ENCODE measurements around the gene CYGB. TPM values are rescaled to one million over a fixed set of nuclear protein-coding genes. Genes with fewer than 3 reads are reported as not detected.

CYGB gene
- total and polyA plus RNA-seq, 10 of the 15 experiments (the other 5 are each of a cell fraction or from before 2014, with no cell fraction given) = 0.34 TPM; not detected in 9

DNA sequence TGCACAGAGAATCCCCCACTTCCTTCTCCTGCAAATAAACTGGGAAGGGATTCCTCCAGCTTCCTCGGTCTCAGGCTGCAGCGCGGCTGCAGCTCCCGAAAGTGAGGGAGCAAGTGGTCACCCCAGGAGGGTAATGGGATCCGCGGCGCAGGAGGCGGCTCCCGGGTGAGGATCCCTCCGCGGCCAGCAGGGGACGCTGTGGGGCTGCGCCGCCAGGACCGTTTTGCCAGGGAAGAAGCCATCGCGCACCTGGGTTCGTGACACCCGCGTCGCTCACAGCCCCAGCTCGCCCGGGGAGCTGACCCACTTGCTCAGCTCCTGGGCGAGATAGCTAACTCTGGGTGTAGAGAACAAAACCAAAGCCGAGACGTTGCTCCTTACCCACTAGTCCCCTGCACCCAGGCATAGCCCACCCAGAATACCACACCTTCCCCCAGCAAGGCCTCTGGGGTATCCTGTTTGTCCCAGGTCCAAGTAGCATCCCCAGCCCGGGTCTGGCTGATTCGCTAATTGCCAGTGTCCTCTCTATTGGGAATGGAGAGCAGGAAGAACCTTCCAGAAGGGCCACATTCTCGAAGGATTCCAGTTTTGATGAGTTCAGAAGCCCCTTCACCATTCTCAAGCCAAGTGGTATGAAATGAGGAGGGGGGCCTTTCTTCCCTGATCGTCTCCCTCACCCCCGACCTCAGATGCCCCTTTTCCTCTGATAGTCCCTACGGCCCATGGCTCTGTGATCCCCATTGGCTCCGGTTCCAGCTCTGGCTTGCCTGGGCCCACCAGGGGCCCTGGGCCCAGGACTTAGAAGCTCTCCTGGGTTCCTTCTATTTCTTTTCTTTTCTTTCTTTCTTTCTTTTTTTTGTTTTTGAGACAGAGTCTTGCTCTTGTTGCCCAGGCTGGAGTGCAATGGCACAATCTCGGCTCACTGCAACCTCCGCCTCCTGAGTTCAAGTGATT, 14.1 kb downstream of the CYGB start:
- DNase-seq (ENCODE audit: low read depth, low spot score) (no peak), FAIRE-seq (peak; percentile 87), ATAC-seq (peak; percentile 75)
- ChIA-PET SMC1A (ENCODE audit: uncharacterized antibody, unreplicated experiment) (interaction anchor here (0.7 to 4.3 kb wide), 11 partner anchors 9 to 158 kb away, joined by 3 to 18 read pairs (median 4); no protein-coding TSS in a partner anchor), CTCF (interaction anchor here (0.5 to 5.9 kb wide), 26 partner anchors 9 to 202 kb away, joined by 3 to 81 read pairs (median 4); partner anchors contain the start of gene ST6GALNAC2), RAD21 (ENCODE audit: unreplicated experiment) (interaction anchor here (1.0 to 2.5 kb wide), 5 partner anchors 23 to 158 kb away, joined by 5 to 23 read pairs (median 13); no protein-coding TSS in a partner anchor), POLR2A (interaction anchor here (0.6 kb wide), 1 partner anchor 58 kb away, joined by 6 read pairs; no protein-coding TSS in a partner anchor)
- intact Hi-C loops (cut with micrococcal nuclease; ENCODE audit: unreplicated experiment) (loop anchor here (1.0 to 2.0 kb wide), 3 partner anchors 24 to 157 kb away; no protein-coding TSS in a partner anchor), in situ Hi-C loops (cut with MboI) (loop anchor here (5.0 kb wide), 2 partner anchors 99 to 159 kb away; no protein-coding TSS in a partner anchor)
- Histone ChIP-seq H3K9ac (ENCODE audit: control insufficient read depth, insufficient read depth, low read length) (no peak overlapping the region), H2AFZ (ENCODE audit: control insufficient read depth, low read depth, low read length) (peak overlapping the region; percentile 48; the same call in 1 of the 2 replicates), H4K20me1 (ENCODE audit: control insufficient read depth, insufficient read depth) (no peaks in the 10 kb centered on the region), H3K79me2 (ENCODE audit: control insufficient read depth, insufficient read depth, low read length) (no peaks in the 10 kb centered on the region), H3K4me3 (no peak overlapping the region), H3K36me3 (ENCODE audit: control insufficient read depth in 2 of 2, insufficient read depth in 2 of 2, low read length in 1 of 2) (no peaks in the 10 kb centered on the region), H3K4me2 (ENCODE audit: control insufficient read depth, insufficient read depth) (peak overlapping the region; percentile 62; the same call in 1 of the 2 replicates), H3K27ac (ENCODE audit: control insufficient read depth, insufficient read depth) (no peak overlapping the region), H3K27me3 (replicated peaks in 1 of 2; ENCODE audit: control insufficient read depth in 2 of 2, insufficient read depth in 2 of 2, low read length in 1 of 2) (no peaks in the 10 kb centered on the region), H3K9me3 (replicated peaks; ENCODE audit: control insufficient read depth, insufficient read depth, low read length) (no peaks in the 10 kb centered on the region), H3K4me1 (ENCODE audit: control insufficient read depth, insufficient read depth, low read length) (peaks cover 10% of the 10 kb centered on the region)
- BruUV-seq (replicated peaks) = no TSS peak
- WGBS (ENCODE audit: insufficient coverage, insufficient replicate concordance, low lambda C conversion rate, missing lambda C conversion rate) = 11% methylated on average over 28 of the region's 35 CpGs
- TF ChIP-seq, protein P1, sequence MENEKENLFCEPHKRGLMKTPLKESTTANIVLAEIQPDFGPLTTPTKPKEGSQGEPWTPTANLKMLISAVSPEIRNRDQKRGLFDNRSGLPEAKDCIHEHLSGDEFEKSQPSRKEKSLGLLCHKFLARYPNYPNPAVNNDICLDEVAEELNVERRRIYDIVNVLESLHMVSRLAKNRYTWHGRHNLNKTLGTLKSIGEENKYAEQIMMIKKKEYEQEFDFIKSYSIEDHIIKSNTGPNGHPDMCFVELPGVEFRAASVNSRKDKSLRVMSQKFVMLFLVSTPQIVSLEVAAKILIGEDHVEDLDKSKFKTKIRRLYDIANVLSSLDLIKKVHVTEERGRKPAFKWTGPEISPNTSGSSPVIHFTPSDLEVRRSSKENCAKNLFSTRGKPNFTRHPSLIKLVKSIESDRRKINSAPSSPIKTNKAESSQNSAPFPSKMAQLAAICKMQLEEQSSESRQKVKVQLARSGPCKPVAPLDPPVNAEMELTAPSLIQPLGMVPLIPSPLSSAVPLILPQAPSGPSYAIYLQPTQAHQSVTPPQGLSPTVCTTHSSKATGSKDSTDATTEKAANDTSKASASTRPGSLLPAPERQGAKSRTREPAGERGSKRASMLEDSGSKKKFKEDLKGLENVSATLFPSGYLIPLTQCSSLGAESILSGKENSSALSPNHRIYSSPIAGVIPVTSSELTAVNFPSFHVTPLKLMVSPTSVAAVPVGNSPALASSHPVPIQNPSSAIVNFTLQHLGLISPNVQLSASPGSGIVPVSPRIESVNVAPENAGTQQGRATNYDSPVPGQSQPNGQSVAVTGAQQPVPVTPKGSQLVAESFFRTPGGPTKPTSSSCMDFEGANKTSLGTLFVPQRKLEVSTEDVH (IDR thresholded peaks at IDR 0.05; ENCODE audit: low read depth, partially characterized antibody) = no peak
- no peak for TF ChIP-seq TARDBP (IDR thresholded peaks at IDR 0.05; ENCODE audit: borderline replicate concordance)
- no peak for TF ChIP-seq BMI1 (IDR thresholded peaks at IDR 0.05; ENCODE audit: borderline replicate concordance)
- no peak for TF ChIP-seq WRNIP1 (IDR thresholded peaks at IDR 0.05; ENCODE audit: borderline replicate concordance, low read depth, low read length)
- TF ChIP-seq HDGF (IDR thresholded peaks at IDR 0.05) = no peak
- TF ChIP-seq, protein P2, sequence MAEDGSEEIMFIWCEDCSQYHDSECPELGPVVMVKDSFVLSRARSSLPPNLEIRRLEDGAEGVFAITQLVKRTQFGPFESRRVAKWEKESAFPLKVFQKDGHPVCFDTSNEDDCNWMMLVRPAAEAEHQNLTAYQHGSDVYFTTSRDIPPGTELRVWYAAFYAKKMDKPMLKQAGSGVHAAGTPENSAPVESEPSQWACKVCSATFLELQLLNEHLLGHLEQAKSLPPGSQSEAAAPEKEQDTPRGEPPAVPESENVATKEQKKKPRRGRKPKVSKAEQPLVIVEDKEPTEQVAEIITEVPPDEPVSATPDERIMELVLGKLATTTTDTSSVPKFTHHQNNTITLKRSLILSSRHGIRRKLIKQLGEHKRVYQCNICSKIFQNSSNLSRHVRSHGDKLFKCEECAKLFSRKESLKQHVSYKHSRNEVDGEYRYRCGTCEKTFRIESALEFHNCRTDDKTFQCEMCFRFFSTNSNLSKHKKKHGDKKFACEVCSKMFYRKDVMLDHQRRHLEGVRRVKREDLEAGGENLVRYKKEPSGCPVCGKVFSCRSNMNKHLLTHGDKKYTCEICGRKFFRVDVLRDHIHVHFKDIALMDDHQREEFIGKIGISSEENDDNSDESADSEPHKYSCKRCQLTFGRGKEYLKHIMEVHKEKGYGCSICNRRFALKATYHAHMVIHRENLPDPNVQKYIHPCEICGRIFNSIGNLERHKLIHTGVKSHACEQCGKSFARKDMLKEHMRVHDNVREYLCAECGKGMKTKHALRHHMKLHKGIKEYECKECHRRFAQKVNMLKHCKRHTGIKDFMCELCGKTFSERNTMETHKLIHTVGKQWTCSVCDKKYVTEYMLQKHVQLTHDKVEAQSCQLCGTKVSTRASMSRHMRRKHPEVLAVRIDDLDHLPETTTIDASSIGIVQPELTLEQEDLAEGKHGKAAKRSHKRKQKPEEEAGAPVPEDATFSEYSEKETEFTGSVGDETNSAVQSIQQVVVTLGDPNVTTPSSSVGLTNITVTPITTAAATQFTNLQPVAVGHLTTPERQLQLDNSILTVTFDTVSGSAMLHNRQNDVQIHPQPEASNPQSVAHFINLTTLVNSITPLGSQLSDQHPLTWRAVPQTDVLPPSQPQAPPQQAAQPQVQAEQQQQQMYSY (CRISPR knock-in tag; IDR thresholded peaks at IDR 0.05) = no peak
- TF ChIP-seq STAT1 (conservative IDR thresholded peaks at IDR 0.05) = no peak
- 0 out of 2 replicates have a peak, but pooled peaks have one; percentile 29 for TF ChIP-seq LARP7 (IDR thresholded peaks at IDR 0.05)
- 0 out of 2 replicates have a peak, but pooled peaks have one; percentile 22 for TF ChIP-seq CHD2 (IDR thresholded peaks at IDR 0.05; ENCODE audit: borderline replicate concordance, low read depth, low read length)
- TF ChIP-seq CEBPB (IDR thresholded peaks at IDR 0.05; ENCODE audit: borderline replicate concordance in 1 of 2, low read depth in 2 of 2, low read length in 2 of 2) = no peak
- no peak for TF ChIP-seq RFX5 (IDR thresholded peaks at IDR 0.05; ENCODE audit: low read depth, low read length)
- TF ChIP-seq SMAD5 (IDR thresholded peaks at IDR 0.05; ENCODE audit: low read depth) = no peak
- TF ChIP-seq MLLT1 (IDR thresholded peaks at IDR 0.05) = no peak
